GM12891 (cell line): Measurements from ENCODE around the gene R3HDM1. TPM values are rescaled to one million over a fixed set of nuclear protein-coding genes. Genes with fewer than 3 reads are reported as not detected.
"Not testable (repeated sequence)": the region's sequence is repeated elsewhere in the genome, so short reads cannot be mapped to it uniquely, and the experiment has no call there.

Source experiments
- DNase-seq: peaks from one replicate; pipeline ENCODE4 v3.0.0; 2011; ENCODE audit warnings: low spot score; ENCODE audit not compliant: insufficient read length
- FAIRE-seq: peaks from 2 replicates; lab custom pipeline; 2011; peaks lifted over from hg19 to GRCh38; lab: Jason Lieb, UNC
- PAX5 ChIP-seq: IDR thresholded peaks from 2 replicates; pipeline ENCODE4 v1.6.1; 2011; ENCODE audit warnings: low read length, moderate library complexity, mild to moderate bottlenecking; ENCODE audit not compliant: insufficient read depth, severe bottlenecking
- POLR2A ChIP-seq: IDR thresholded peaks from 2 replicates; pipeline ENCODE4 v1.6.1; 2011; ENCODE audit warnings: low read depth, low read length, control low read depth
- POLR2AphosphoS5 ChIP-seq: IDR thresholded peaks from 2 replicates; pipeline ENCODE4 v1.6.1; 2011; ENCODE audit warnings: low read depth, low read length, control low read depth
- POU2F2 ChIP-seq: IDR thresholded peaks from 2 replicates; pipeline ENCODE4 v1.6.1; 2011; ENCODE audit warnings: low read depth, mild to moderate bottlenecking, control low read depth, low read length, moderate library complexity
- SPI1 ChIP-seq: IDR thresholded peaks from 2 replicates; pipeline ENCODE4 v1.6.1; 2011; ENCODE audit warnings: low read depth, low read length, control low read depth
- TAF1 ChIP-seq: IDR thresholded peaks from 2 replicates; pipeline ENCODE4 v1.6.1; 2011; ENCODE audit warnings: low read depth, low read length, control low read depth
- polyA plus RNA-seq: library from polyadenylated mRNA; unstranded; fragments of >200 nt; gene quantifications from one replicate; pipeline ENCODE4 v1.2.1, GENCODE V29; 2012; ENCODE audit warnings: low read depth, missing spikeins, inconsistent platforms; ENCODE audit not compliant: missing spikeins

R3HDM1 gene
- 32.5 TPM for polyA plus RNA-seq

GRCh38 chr2:135531231-135532197 is at the start of gene R3HDM1:
R3HDM1 (plus strand) TSS chr2:135531484; CDS start chr2:135604846, 73,362 bp downstream.
- DNase-seq, result peak; percentile 76
- no peak for TF ChIP-seq PAX5
- FAIRE-seq, result no peak

- no peak for FAIRE-seq
- TF ChIP-seq PAX5 (no peak), SPI1 (no peak)
- no peak for DNase-seq
These were observed 45.8 kb upstream of the R3HDM1 start for GRCh38 chr2:135485441-135485840.

- no peak for DNase-seq
- no peak for TF ChIP-seq SPI1
- no peak for TF ChIP-seq POU2F2
- no peak for TF ChIP-seq POLR2A
- TF ChIP-seq TAF1, result no peak
- TF ChIP-seq POLR2AphosphoS5, result no peak
- no peak for TF ChIP-seq PAX5
- FAIRE-seq, result no peak
These were observed 40.9 kb upstream of the R3HDM1 start for GRCh38 chr2:135490376-135490775.

- no peak for DNase-seq
- no peak for FAIRE-seq
- TF ChIP-seq POU2F2, result no peak
- TF ChIP-seq POLR2A, result no peak
- no peak for TF ChIP-seq PAX5
- no peak for TF ChIP-seq POLR2AphosphoS5
- no peak for TF ChIP-seq SPI1
These were observed 36.8 kb upstream of the R3HDM1 start for GRCh38 chr2:135494503-135494902.

GRCh38 chr2:135494917-135495316 is 36.4 kb upstream of the R3HDM1 start:
- TF ChIP-seq SPI1 (no peak), PAX5 (no peak), POU2F2 (no peak), TAF1 (no peak), POLR2AphosphoS5 (no peak), POLR2A (no peak)
- FAIRE-seq (no peak), DNase-seq (no peak)

- FAIRE-seq, DNase-seq: not testable (repeated sequence)
These were observed 32.7 kb upstream of the R3HDM1 start for GRCh38 chr2:135498588-135498987.

- no peak for FAIRE-seq
- TF ChIP-seq SPI1, result no peak
These were observed 26.5 kb upstream of the R3HDM1 start for GRCh38 chr2:135504811-135505210.

GRCh38 chr2:135510577-135510976 is 20.7 kb upstream of the R3HDM1 start:
- TF ChIP-seq PAX5, result no peak
- TF ChIP-seq SPI1, result no peak
- TF ChIP-seq POU2F2, result no peak
- TF ChIP-seq POLR2A, result no peak
- TF ChIP-seq POLR2AphosphoS5, result no peak
- no peak for TF ChIP-seq TAF1
- DNase-seq (no peak), FAIRE-seq (no peak)

More at GRCh38 chr2:135504811-135505210, 26.5 kb upstream of the R3HDM1 start:
- no peak for DNase-seq

- no peak for DNase-seq
- no peak for TF ChIP-seq SPI1
- TF ChIP-seq POLR2AphosphoS5, result no peak
- no peak for TF ChIP-seq PAX5
- no peak for TF ChIP-seq TAF1
- TF ChIP-seq POLR2A, result no peak
- no peak for TF ChIP-seq POU2F2
- no peak for FAIRE-seq
These were observed 19.2 kb upstream of the R3HDM1 start for GRCh38 chr2:135512099-135512498.

- no peak for FAIRE-seq
- TF ChIP-seq TAF1, result no peak
- TF ChIP-seq POU2F2, result no peak
- no peak for TF ChIP-seq SPI1
- no peak for TF ChIP-seq PAX5
- no peak for TF ChIP-seq POLR2A
- TF ChIP-seq POLR2AphosphoS5, result no peak
- no peak for DNase-seq
These were observed 5.5 kb upstream of the R3HDM1 start for GRCh38 chr2:135525786-135526185.

GRCh38 chr2:135528006-135528405 is 3.3 kb upstream of the R3HDM1 start:
- FAIRE-seq (no peak), DNase-seq (no peak)
- TF ChIP-seq POLR2AphosphoS5, result no peak
- no peak for TF ChIP-seq PAX5
- no peak for TF ChIP-seq POU2F2
- no peak for TF ChIP-seq TAF1
- TF ChIP-seq POLR2A, result no peak
